ENCODE measurements around the gene PABPN1L. TPM values are rescaled to one million over a fixed set of nuclear protein-coding genes. Genes with fewer than 3 reads are reported as not detected.

The PABPN1L gene
- total and polyA plus RNA-seq, 2 of the 8 experiments (the other 6 are each of a cell fraction or from before 2014, with no cell fraction given) = not detected

DNA sequence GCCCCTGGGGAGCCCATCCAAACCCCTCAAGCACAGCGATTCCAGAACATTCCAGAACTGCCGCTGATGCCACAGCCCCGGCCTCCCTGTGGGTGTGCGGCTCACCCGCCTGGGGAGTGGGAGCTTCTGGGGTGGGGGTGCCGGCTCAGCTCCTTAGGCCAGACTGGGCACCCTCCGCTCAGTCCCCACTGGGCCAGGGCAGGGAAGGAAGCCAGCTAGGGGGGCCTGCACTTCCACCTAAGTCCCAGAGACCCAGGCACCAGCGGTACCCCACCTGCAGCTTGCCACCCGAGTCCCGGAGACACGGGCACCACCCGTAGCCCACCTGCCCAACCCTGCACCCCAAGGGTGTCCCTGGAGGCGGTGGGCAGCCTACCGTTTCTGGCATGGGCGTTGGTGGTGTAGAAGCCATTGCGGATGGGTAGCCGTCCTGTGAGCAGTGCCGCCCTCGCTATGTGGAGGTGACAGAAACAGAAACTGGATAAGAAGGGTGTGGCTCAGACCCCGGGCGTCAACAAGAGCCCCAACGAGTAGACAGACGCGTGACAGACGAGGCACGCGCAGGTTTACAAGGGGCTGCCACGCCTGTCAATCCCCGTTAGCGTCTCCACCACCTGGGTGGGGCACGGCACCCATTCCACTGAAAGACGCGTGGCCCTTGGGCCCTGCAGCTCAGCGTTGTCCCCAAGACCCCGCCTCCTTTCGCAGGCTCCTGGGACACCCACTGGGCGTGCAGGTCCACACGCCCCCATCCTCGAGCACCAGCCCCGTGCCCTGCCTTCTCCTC lies 24.7 kb downstream of the PABPN1L start (continued):
- TF ChIP-seq SP2 (IDR thresholded peaks at IDR 0.05; ENCODE audit: low read length) = no peak
- TF ChIP-seq BRCA1 (IDR thresholded peaks at IDR 0.05; ENCODE audit: low read depth, low read length) = no peak
- no peak for TF ChIP-seq CHD2 (IDR thresholded peaks at IDR 0.05; ENCODE audit: low read length)
- no peak for TF ChIP-seq PHF8 (conservative IDR thresholded peaks at IDR 0.05; ENCODE audit: low read depth, low read length)
- no peak for TF ChIP-seq JUND (IDR thresholded peaks at IDR 0.05; ENCODE audit: low read length)
- TF ChIP-seq CHD1 (IDR thresholded peaks at IDR 0.05; ENCODE audit: low read depth, low read length) = no peak

All from H1 (cell line).